ENCODE results near the gene SIPA1L3.
"Not testable (repeated sequence)": the region's sequence is repeated elsewhere in the genome, so short reads cannot be mapped to it uniquely, and the experiment has no call there.

The SIPA1L3 gene

GRCh38 chr19:37909661-37910199, 2.7 kb downstream of the SIPA1L3 start:
- DNase-seq, result no peak

GRCh38 chr19:37914908-37915307, 7.9 kb downstream of the SIPA1L3 start:
- peak; percentile 74 for DNase-seq

GRCh38 chr19:37920591-37921450, 13.8 kb downstream of the SIPA1L3 start:
- DNase-seq, result no peak

- not testable (repeated sequence) for DNase-seq
Measured at GRCh38 chr19:37924573-37924972, 17.6 kb downstream of the SIPA1L3 start.

GRCh38 chr19:37925212-37925611, 18.2 kb downstream of the SIPA1L3 start:
- no peak for DNase-seq

- no peak for DNase-seq
Measured at GRCh38 chr19:37926255-37926654, 19.2 kb downstream of the SIPA1L3 start.

- DNase-seq, result no peak
Measured at GRCh38 chr19:37926711-37927110, 19.7 kb downstream of the SIPA1L3 start.

- no peak for DNase-seq
Measured at GRCh38 chr19:37928527-37929286, 21.7 kb downstream of the SIPA1L3 start.

GRCh38 chr19:37929355-37929923, 22.4 kb downstream of the SIPA1L3 start:
- no peak for DNase-seq

GRCh38 chr19:37930416-37930815, 23.4 kb downstream of the SIPA1L3 start:
- DNase-seq, result no peak

- DNase-seq, result peak; percentile 93
Measured at GRCh38 chr19:37931881-37932655, 25.1 kb downstream of the SIPA1L3 start.

GRCh38 chr19:37932985-37933936, 26.3 kb downstream of the SIPA1L3 start:
- DNase-seq, result peak; percentile 8

- peak; percentile 6 for DNase-seq
Measured at GRCh38 chr19:37933937-37934358, 26.9 kb downstream of the SIPA1L3 start.

- no peak for DNase-seq
Measured at GRCh38 chr19:37935341-37935740, 28.3 kb downstream of the SIPA1L3 start.

- DNase-seq, result no peak
Measured at GRCh38 chr19:37936166-37936565, 29.2 kb downstream of the SIPA1L3 start.

GRCh38 chr19:37936886-37937285, 29.9 kb downstream of the SIPA1L3 start:
- no peak for DNase-seq

- no peak for DNase-seq
Measured at GRCh38 chr19:37938353-37938752, 31.3 kb downstream of the SIPA1L3 start.

- DNase-seq, result peak; percentile 52
Measured at GRCh38 chr19:37941782-37942515, 34.9 kb downstream of the SIPA1L3 start.

GRCh38 chr19:37942516-37942902, 35.5 kb downstream of the SIPA1L3 start:
- no peak for DNase-seq

GRCh38 chr19:37943480-37943879, 36.5 kb downstream of the SIPA1L3 start:
- DNase-seq, result no peak

- DNase-seq, result no peak
Measured at GRCh38 chr19:37946132-37946531, 39.1 kb downstream of the SIPA1L3 start.

All from DMS153 (cell line).